Activated B cell treated with CpG ODN at 0.5 μM for 24 hours (primary cell): Measurements from ENCODE around the gene AMMECR1. TPM values are rescaled to one million over a fixed set of nuclear protein-coding genes. Genes with fewer than 3 reads are reported as not detected.
"Not testable (repeated sequence)": the region's sequence is repeated elsewhere in the genome, so short reads cannot be mapped to it uniquely, and the experiment has no call there.

ENCODE experiments used
- ATAC-seq: fragments of 200-7000 bp; cut with Tn5 transposase; one replicate; pipeline ENCODE4 v1.10.0; 2021; ENCODE audit warnings: low read depth, mild to moderate bottlenecking, moderate library complexity
- CTCF ChIA-PET: fragments of 350-600 bp; sonication (Branson Sonifier 250); formaldehyde crosslinking; loops from one replicate; lab custom pipeline; 2021; ENCODE audit warnings: antibody characterized with exemption; lab: Charles Lee
- POLR2A ChIA-PET: fragments of 350-600 bp; sonication (Branson Sonifier 250); formaldehyde crosslinking; loops from one replicate; lab custom pipeline; 2021; ENCODE audit warnings: antibody characterized with exemption; lab: Charles Lee
- DNase-seq: peaks from one replicate; pipeline ENCODE4 v3.0.0; 2022
- H3K27ac Mint-ChIP-seq: one replicate; pipeline ENCODE4 v1.8.0; 2020; ENCODE audit warnings: mixed read lengths
- H3K27me3 Mint-ChIP-seq: one replicate; pipeline ENCODE4 v1.8.0; 2021; ENCODE audit warnings: mixed read lengths
- H3K36me3 Mint-ChIP-seq: one replicate; pipeline ENCODE4 v1.8.0; 2021; ENCODE audit warnings: low read depth, mixed read lengths
- H3K4me1 Mint-ChIP-seq: one replicate; pipeline ENCODE4 v1.8.0; 2021; ENCODE audit warnings: mixed read lengths
- H3K4me3 Mint-ChIP-seq: one replicate; pipeline ENCODE4 v1.8.0; 2020; ENCODE audit warnings: mild to moderate bottlenecking, mixed read lengths
- H3K9me3 Mint-ChIP-seq: one replicate; pipeline ENCODE4 v1.8.0; 2020; ENCODE audit warnings: mixed read lengths
- intact Hi-C: fragments of 100-400 bp; cut with micrococcal nuclease; formaldehyde crosslinking; loops from one replicate; pipeline ENCODE4 v1.15.1; 2024
- total RNA-seq: library from RNA; stranded (reverse); gene quantifications from 2 replicates; pipeline ENCODE4 v1.2.3, GENCODE V29; 2022
- TF ChIP-seq, protein P1 (sequence below): fragments of 200-600 bp; IDR thresholded peaks from one replicate; pipeline ENCODE4 v1.8.0; 2022; ENCODE audit warnings: antibody characterized with exemption, mild to moderate bottlenecking

Gene AMMECR1
- total RNA-seq, 1 donor from 2014 or later, result 10.8 TPM

- DNase-seq (no peak), ATAC-seq (peak; percentile 85)
- no peak overlapping the region for H3K4me3 Mint-ChIP-seq
- TF ChIP-seq, protein P1, sequence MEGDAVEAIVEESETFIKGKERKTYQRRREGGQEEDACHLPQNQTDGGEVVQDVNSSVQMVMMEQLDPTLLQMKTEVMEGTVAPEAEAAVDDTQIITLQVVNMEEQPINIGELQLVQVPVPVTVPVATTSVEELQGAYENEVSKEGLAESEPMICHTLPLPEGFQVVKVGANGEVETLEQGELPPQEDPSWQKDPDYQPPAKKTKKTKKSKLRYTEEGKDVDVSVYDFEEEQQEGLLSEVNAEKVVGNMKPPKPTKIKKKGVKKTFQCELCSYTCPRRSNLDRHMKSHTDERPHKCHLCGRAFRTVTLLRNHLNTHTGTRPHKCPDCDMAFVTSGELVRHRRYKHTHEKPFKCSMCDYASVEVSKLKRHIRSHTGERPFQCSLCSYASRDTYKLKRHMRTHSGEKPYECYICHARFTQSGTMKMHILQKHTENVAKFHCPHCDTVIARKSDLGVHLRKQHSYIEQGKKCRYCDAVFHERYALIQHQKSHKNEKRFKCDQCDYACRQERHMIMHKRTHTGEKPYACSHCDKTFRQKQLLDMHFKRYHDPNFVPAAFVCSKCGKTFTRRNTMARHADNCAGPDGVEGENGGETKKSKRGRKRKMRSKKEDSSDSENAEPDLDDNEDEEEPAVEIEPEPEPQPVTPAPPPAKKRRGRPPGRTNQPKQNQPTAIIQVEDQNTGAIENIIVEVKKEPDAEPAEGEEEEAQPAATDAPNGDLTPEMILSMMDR, result no peak
- H3K36me3 Mint-ChIP-seq, result no peaks in the 10 kb centered on the region
- H3K27me3 Mint-ChIP-seq, result no peaks in the 10 kb centered on the region
- intact Hi-C loops, result loop anchor here (2.0 kb wide), 1 partner anchor 23 kb away; the partner anchor contains the start of gene AMMECR1
- H3K9me3 Mint-ChIP-seq, result no peaks in the 10 kb centered on the region
- H3K27ac Mint-ChIP-seq, result peak overlapping the region; percentile 73
- peaks cover 12% of the 10 kb centered on the region for H3K4me1 Mint-ChIP-seq
- CTCF ChIA-PET, result no interaction called here
- POLR2A ChIA-PET, result interaction anchor here (2.6 kb wide), 1 partner anchor 23 kb away, joined by 8 read pairs; the partner anchor contains the start of gene AMMECR1
Observed at GRCh38 chrX:110341189-110342035, 23.5 kb upstream of the AMMECR1 start.

GRCh38 chrX:110338935-110339334 lies 21.1 kb upstream of the AMMECR1 start:
- CTCF ChIA-PET, result no interaction called here
- H3K4me3 Mint-ChIP-seq, result no peak overlapping the region
- DNase-seq (no peak), ATAC-seq (no peak)
- H3K27me3 Mint-ChIP-seq, result no peaks in the 10 kb centered on the region
- TF ChIP-seq, protein P1, result no peak
- POLR2A ChIA-PET, result no interaction called here
- no peak overlapping the region for H3K27ac Mint-ChIP-seq
- H3K36me3 Mint-ChIP-seq, result no peaks in the 10 kb centered on the region
- no peaks in the 10 kb centered on the region for H3K9me3 Mint-ChIP-seq
- peaks cover 12% of the 10 kb centered on the region for H3K4me1 Mint-ChIP-seq
- intact Hi-C loops, result no loop called here

DNA sequence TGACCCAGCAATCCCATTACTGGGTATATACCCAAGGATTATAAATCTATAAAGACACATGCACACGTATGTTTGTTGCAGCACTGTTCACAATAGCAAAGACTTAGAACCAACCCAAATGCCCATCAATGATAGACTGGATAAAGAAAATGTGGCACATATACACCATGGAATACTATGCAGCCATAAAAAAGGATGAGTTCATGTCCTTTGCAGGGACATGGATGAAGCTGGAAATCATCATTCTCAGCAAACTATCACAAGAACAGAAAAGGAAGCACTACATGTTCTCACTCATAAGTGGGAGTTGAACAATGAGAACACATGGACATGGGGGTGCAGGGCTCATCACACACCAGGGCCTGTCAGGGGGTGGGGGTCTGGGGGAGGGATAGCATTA lies 15.6 kb upstream of the AMMECR1 start:
- H3K9me3 Mint-ChIP-seq, H3K27ac Mint-ChIP-seq, ATAC-seq, POLR2A ChIA-PET, intact Hi-C loops, H3K4me3 Mint-ChIP-seq, DNase-seq, CTCF ChIA-PET, H3K27me3 Mint-ChIP-seq, H3K4me1 Mint-ChIP-seq, H3K36me3 Mint-ChIP-seq: not testable (repeated sequence)

- DNase-seq, result no peak
- Mint-ChIP-seq H3K36me3 (no peaks in the 10 kb centered on the region), H3K9me3 (no peaks in the 10 kb centered on the region), H3K27me3 (no peaks in the 10 kb centered on the region), H3K4me3 (no peak overlapping the region), H3K4me1 (no peaks in the 10 kb centered on the region), H3K27ac (no peak overlapping the region)
- TF ChIP-seq, protein P1, result no peak
- CTCF ChIA-PET, result no interaction called here
- POLR2A ChIA-PET, result no interaction called here
- no peak for ATAC-seq
- intact Hi-C loops, result no loop called here
Observed at GRCh38 chrX:110331444-110332030, 13.7 kb upstream of the AMMECR1 start.

DNA sequence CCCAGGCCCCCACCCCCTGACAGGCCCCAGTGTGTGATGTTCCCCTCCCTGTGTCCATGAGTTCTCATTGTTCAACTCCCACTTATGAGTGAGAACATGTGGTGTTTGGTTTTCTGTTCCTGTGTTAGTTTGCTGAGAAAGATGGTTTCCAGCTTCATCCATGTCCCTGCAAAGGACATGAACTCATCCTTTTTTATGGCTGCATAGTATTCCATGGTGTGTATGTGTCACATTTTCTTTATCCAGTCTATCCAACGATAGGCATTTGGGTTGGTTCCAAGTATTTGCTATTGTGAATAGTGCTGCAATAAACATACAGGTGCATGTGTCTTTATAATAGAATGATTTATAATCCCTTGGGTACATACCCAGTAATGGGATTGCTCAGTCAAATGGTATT lies 10.7 kb upstream of the AMMECR1 start:
- H3K9me3 Mint-ChIP-seq, CTCF ChIA-PET, H3K4me1 Mint-ChIP-seq, H3K27ac Mint-ChIP-seq, POLR2A ChIA-PET, H3K27me3 Mint-ChIP-seq, intact Hi-C loops, ATAC-seq, H3K36me3 Mint-ChIP-seq, DNase-seq, H3K4me3 Mint-ChIP-seq: not testable (repeated sequence)

GRCh38 chrX:110327336-110327735 lies 9.5 kb upstream of the AMMECR1 start:
- no peaks in the 10 kb centered on the region for H3K27me3 Mint-ChIP-seq
- H3K4me1 Mint-ChIP-seq, result no peaks in the 10 kb centered on the region
- ChIA-PET CTCF (no interaction called here), POLR2A (no interaction called here)
- no peak for ATAC-seq
- intact Hi-C loops, result no loop called here
- no peaks in the 10 kb centered on the region for H3K36me3 Mint-ChIP-seq
- DNase-seq, result no peak
- no peaks in the 10 kb centered on the region for H3K9me3 Mint-ChIP-seq
- TF ChIP-seq, protein P1, result no peak
- no peak overlapping the region for H3K27ac Mint-ChIP-seq
- H3K4me3 Mint-ChIP-seq, result no peak overlapping the region
